Sigmoid colon (tissue), 7 donors: Measurements from ENCODE around the gene AZIN2. TPM values are rescaled to one million over a fixed set of nuclear protein-coding genes. Genes with fewer than 3 reads are reported as not detected.

Experiments used
- DNase-seq: peaks from one replicate; pipeline ENCODE4 v3.0.0-alpha.2; 2019
- H3K27ac ChIP-seq, 4 donors: fragments of 200-600 bp; sonication (generic); one replicate each; pipeline ENCODE4 v1.5.1; 2016 to 2019; ENCODE audit warnings: mild to moderate bottlenecking in 1 of 4
- H3K27me3 ChIP-seq, 3 donors: fragments of 200-600 bp; sonication (generic); one replicate each; pipeline ENCODE4 v1.5.1; 2019; ENCODE audit warnings: mild to moderate bottlenecking in 1 of 3
- H3K36me3 ChIP-seq, 4 donors: fragments of 200-600 bp; sonication (generic); one replicate each; pipeline ENCODE4 v1.5.1; 2016 to 2019
- H3K4me1 ChIP-seq, 4 donors: fragments of 200-600 bp; sonication (generic); one replicate each; pipeline ENCODE4 v1.5.1; 2017 to 2019
- H3K4me3 ChIP-seq, 4 donors: fragments of 200-600 bp; sonication (generic); one replicate each; pipeline ENCODE4 v1.5.1; 2017 to 2019; ENCODE audit warnings: mild to moderate bottlenecking in 2 of 4, moderate library complexity in 1 of 4
- H3K9me3 ChIP-seq, 4 donors: fragments of 200-600 bp in 3 of 4; sonication (generic) in 3 of 4; one replicate each; pipeline versions ENCODE4 v1.5.1 to v1.6.1; 2013 to 2019
- EP300 ChIP-seq, 4 donors: sonication (generic); formaldehyde crosslinking; IDR thresholded peaks; one replicate each; pipeline ENCODE4 v1.6.1; 2017; ENCODE audit warnings: antibody characterized with exemption in 4 of 4
- POLR2A ChIP-seq, 2 donors: fragments of 450-650 bp; IDR thresholded peaks; one replicate each; pipeline ENCODE4 v1.6.1; 2016; ENCODE audit warnings: antibody characterized with exemption in 2 of 2, mild to moderate bottlenecking in 2 of 2, moderate library complexity in 2 of 2
- POLR2AphosphoS5 ChIP-seq, 4 donors: sonication (generic); formaldehyde crosslinking; IDR thresholded peaks; one replicate each; pipeline ENCODE4 v1.6.1; 2017; ENCODE audit warnings: antibody characterized with exemption in 4 of 4
- WGBS, 2 donors: extraction: QIAGEN DNeasy Blood & Tissue Kit; methylation state at CpG; one replicate each; pipeline ENCODE4 v1.1.7; 2013; 5-methylcytosine and 5-hydroxymethylcytosine counted together
- intact Hi-C: fragments of 100-400 bp; cut with DNase I; formaldehyde crosslinking; loops from one replicate; pipeline ENCODE4 v1.15.1; 2023
- polyA plus RNA-seq, 3 donors: library from polyadenylated mRNA; stranded (reverse); fragments of 200-250 nt; gene quantifications; one replicate each; pipeline ENCODE4 v1.2.3, GENCODE V29; 2013
- total RNA-seq, 4 donors: library from RNA; depleted of rRNA; stranded (reverse); fragments of >200 nt; gene quantifications; one replicate each; pipeline ENCODE4 v1.1.0, GENCODE V29; 2016
- TF ChIP-seq, protein P1 (sequence below), 4 experiments: fragments of 450-650 bp in 3 of 4; fragments of 200-600 bp in 1 of 4; IDR thresholded peaks; one replicate each; pipeline ENCODE4 v1.5.1; 2016 to 2019; ENCODE audit warnings: antibody characterized with exemption in 4 of 4, mild to moderate bottlenecking in 3 of 4, moderate library complexity in 2 of 4
- donor health status: healthy with polysubstance abuse.
- donor health status: Bipolar disorder and iron deficiency.
- donor health status: healthy.

The AZIN2 gene
- total and polyA plus RNA-seq, 7 donors, result 1.1 to 30.9 (median 2.5) TPM

DNA sequence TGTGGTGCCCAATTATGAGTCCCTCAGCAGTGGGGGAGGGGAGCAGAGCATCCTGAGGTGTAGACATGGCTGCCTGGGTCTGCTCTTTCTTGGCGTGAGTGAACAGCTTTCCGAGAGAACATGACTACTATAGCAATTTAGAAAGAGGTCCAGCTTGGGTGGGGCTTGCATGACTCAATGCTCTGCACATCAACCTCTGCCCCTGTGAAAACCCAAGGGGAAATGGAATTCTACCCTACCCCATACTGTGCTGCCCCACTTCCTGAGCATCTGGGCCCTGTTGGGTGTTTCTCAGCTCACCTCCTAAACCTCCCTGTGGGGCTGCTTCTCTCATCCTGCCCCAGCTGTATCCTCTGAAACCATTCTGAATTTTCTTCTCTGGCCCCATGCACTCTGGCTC lies 8.2 kb upstream of the AZIN2 start:
- WGBS, 2 donors, result 77 to 84% methylated on average over 2 of the region's 2 CpGs

DNA sequence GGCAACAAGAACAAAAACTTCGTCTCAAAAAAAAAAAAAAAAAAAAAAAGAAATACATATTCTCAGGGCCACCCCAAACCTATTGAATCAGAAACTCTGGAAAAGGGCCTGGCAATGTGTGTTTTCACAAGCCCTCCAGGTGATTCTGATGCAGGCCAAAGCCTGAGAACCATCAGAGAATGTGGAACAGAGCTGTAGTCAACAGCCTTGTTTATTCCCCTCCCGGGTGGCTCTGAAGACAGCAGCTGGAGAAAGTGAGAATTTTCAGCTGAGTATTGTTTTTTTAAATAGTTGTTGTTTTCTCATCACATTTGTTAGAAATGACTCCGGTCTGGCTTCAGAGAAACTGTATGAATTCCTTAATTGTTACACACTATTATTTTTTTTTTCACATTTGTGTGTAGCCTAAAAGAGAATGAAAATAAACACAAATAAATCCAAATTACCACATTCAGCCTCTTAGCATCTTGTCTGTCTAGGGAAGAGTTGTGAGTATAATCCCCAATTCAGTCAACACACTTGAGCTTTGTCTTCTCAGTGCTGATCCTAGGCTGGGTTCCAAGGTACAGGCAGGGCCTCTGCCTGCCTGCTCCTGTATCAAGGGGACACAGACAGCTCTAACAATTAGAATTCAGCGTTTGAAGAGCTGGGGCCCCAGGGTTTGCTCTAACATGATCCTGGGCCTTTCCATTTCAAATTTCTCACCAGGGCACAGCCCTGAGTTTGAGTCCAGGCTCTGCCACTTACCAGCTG lies 6.6 kb upstream of the AZIN2 start:
- no peak overlapping the region for H3K4me3 ChIP-seq
- 76 to 80% methylated on average over 4 of the region's 4 CpGs for WGBS, 2 donors
- H3K27ac ChIP-seq, result no peak overlapping the region

More for the DNA sequence above, 8.2 kb upstream of the AZIN2 start:
- no peak overlapping the region for H3K27ac ChIP-seq
- H3K27me3 ChIP-seq, result no peaks in the 10 kb centered on the region
- no peak overlapping the region for H3K4me3 ChIP-seq
- TF ChIP-seq EP300 (IDR thresholded peaks at IDR 0.05) (no peak), POLR2A (IDR thresholded peaks at IDR 0.05) (no peak), POLR2AphosphoS5 (IDR thresholded peaks at IDR 0.05) (no peak)
- TF ChIP-seq, protein P1, sequence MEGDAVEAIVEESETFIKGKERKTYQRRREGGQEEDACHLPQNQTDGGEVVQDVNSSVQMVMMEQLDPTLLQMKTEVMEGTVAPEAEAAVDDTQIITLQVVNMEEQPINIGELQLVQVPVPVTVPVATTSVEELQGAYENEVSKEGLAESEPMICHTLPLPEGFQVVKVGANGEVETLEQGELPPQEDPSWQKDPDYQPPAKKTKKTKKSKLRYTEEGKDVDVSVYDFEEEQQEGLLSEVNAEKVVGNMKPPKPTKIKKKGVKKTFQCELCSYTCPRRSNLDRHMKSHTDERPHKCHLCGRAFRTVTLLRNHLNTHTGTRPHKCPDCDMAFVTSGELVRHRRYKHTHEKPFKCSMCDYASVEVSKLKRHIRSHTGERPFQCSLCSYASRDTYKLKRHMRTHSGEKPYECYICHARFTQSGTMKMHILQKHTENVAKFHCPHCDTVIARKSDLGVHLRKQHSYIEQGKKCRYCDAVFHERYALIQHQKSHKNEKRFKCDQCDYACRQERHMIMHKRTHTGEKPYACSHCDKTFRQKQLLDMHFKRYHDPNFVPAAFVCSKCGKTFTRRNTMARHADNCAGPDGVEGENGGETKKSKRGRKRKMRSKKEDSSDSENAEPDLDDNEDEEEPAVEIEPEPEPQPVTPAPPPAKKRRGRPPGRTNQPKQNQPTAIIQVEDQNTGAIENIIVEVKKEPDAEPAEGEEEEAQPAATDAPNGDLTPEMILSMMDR (IDR thresholded peaks at IDR 0.05), result no peak
- H3K36me3 ChIP-seq, result no peaks in the 10 kb centered on the region
- no peak for DNase-seq
- H3K9me3 ChIP-seq, result no peaks in the 10 kb centered on the region
- intact Hi-C loops, result no loop called here
- no peaks in the 10 kb centered on the region for H3K4me1 ChIP-seq

DNA sequence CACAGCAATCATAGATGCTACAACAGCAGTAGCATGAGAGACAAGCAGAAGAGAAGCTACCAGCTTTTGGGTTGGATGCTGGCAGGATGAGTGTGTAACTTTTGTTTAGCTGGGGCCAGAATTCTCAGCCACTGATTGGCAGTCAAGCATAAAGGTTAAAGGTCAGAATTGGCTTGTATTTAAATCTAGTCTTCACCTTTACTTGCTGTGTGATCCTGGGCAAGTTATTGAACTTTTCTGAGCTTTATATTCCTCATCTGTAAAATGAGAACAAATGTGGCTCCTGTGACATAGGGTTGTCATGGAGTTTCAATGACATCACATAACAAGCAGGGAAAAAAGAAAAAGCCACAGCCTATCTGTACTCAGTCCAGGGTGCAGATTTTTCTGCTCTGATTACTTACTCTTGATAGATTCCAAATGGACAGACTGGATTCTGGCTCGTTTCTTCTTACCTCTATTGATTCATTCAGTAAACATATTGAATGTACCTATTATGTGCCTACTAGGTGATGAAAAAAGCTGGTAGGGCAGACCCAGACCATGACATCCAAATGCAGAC lies 2.8 kb upstream of the AZIN2 start:
- 45 to 60% methylated on average over 1 of the region's 1 CpG for WGBS, 2 donors
- Histone ChIP-seq H3K9me3 (no peaks in the 10 kb centered on the region), H3K36me3 (no peaks in the 10 kb centered on the region), H3K4me3 (no peak overlapping the region), H3K27ac (no peak overlapping the region), H3K27me3 (no peaks in the 10 kb centered on the region), H3K4me1 (peaks cover 0 to 21% (median 18%) of the 10 kb centered on the region in 4 donors)
- no peak for TF ChIP-seq POLR2AphosphoS5 (IDR thresholded peaks at IDR 0.05)
- no peak for TF ChIP-seq EP300 (IDR thresholded peaks at IDR 0.05)
- TF ChIP-seq, protein P1 (IDR thresholded peaks at IDR 0.05), result no peak
- TF ChIP-seq POLR2A (IDR thresholded peaks at IDR 0.05), result no peak
- intact Hi-C loops, result no loop called here
- no peak for DNase-seq

More for the DNA sequence above, 6.6 kb upstream of the AZIN2 start:
- no peak for DNase-seq
- Histone ChIP-seq H3K27me3 (no peaks in the 10 kb centered on the region), H3K36me3 (no peaks in the 10 kb centered on the region), H3K9me3 (no peaks in the 10 kb centered on the region), H3K4me1 (no peaks in the 10 kb centered on the region)
- intact Hi-C loops, result no loop called here
- TF ChIP-seq POLR2AphosphoS5 (IDR thresholded peaks at IDR 0.05) (no peak), EP300 (IDR thresholded peaks at IDR 0.05) (no peak), POLR2A (IDR thresholded peaks at IDR 0.05) (no peak)
- TF ChIP-seq, protein P1 (IDR thresholded peaks at IDR 0.05), result no peak

DNA sequence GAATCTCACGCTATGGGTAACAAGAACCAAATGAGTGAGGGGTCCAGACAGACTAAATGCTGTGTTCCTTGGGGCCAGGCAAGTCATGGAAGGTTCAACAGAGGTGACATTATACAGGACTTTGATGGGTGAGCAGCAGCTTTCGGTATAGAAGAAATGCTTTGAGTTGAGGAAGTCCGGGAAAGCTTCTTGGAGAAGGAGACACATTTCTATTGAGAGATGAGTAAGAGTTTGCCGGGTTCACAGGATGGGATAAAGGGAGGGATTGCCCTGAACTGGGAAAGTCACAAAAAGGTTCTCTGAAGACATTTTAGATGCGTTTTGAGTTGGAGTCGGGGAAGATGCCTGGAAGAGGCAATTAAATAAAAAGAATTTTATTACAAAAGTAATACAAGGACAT lies 580 bp upstream of the AZIN2 start:
- H3K27me3 ChIP-seq, result no peaks in the 10 kb centered on the region
- no peak for DNase-seq
- TF ChIP-seq POLR2AphosphoS5 (IDR thresholded peaks at IDR 0.05), result no peak
- TF ChIP-seq POLR2A (IDR thresholded peaks at IDR 0.05), result no peak
- peak overlapping the region; percentile 49 to 77 (median 64) for H3K4me3 ChIP-seq
- no peaks in the 10 kb centered on the region for H3K36me3 ChIP-seq
- H3K9me3 ChIP-seq, result no peaks in the 10 kb centered on the region
- WGBS, 2 donors, result 50 to 63% methylated on average over 6 of the region's 6 CpGs
- H3K27ac ChIP-seq, result peak overlapping the region in 2 of 4 donors; percentile 47 to 70
- H3K4me1 ChIP-seq, result peaks cover 0 to 21% (median 18%) of the 10 kb centered on the region in 4 donors
- intact Hi-C loops, result loop anchor here (2.0 to 5.0 kb wide), 2 partner anchors 26 to 208 kb away; partner anchors contain the start of gene FNDC5

DNA sequence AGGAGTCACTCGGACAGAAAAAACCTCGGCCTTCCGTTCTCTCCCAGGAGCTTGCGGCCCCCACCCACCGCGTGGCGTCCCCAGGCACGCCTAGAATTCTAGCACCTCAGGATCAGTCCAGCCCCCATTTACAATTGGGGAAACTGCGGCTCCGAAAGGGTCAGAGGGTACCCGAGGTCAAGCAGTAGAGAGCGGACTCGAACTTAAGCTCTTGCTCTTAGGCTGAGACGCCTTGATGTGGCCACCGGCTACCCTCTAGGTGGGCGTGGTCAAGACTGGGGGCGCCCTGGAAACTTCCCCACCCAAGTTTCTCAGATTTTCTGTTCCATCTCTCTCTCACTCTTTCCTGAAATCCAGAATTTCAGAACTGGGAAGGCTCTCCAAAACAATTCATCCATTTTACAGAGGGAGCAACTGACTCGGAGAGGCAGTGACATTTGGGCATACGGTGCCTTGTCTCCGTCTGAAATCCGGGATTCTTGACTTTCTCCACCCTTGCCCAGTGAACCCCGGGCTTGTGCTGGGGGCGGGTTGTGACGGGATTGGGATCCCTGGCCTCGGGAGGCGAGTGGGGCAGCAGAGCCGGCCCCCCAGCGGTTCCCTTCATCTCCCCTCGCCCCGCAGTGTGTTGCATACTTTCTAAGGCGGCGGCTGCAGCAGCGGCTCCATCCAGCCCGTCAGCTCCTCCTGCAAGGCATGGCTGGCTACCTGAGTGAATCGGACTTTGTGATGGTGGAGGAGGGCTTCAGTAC lies 777 bp downstream of the AZIN2 start:
- peaks cover 0 to 21% (median 18%) of the 10 kb centered on the region in 4 donors for H3K4me1 ChIP-seq
- no peaks in the 10 kb centered on the region for H3K36me3 ChIP-seq
- 3 to 12% methylated on average over 35 of the region's 35 CpGs for WGBS, 2 donors
- no peaks in the 10 kb centered on the region for H3K9me3 ChIP-seq
- intact Hi-C loops, result loop anchor here (2.0 to 5.0 kb wide), 2 partner anchors 27 to 209 kb away; partner anchors contain the start of gene FNDC5
- peak overlapping the region; percentile 49 to 77 (median 64) for H3K4me3 ChIP-seq
- H3K27ac ChIP-seq, result peak overlapping the region in 3 of 4 donors; percentile 18 to 70 (median 47)
- H3K27me3 ChIP-seq, result no peaks in the 10 kb centered on the region
- no peak for DNase-seq
- TF ChIP-seq, protein P1 (IDR thresholded peaks at IDR 0.05), result no peak
- TF ChIP-seq POLR2A (IDR thresholded peaks at IDR 0.05), result no peak
- TF ChIP-seq POLR2AphosphoS5 (IDR thresholded peaks at IDR 0.05), result no peak
- no peak for TF ChIP-seq EP300 (IDR thresholded peaks at IDR 0.05)
